ENCODE data around the gene C17orf100. TPM values are rescaled to one million over a fixed set of nuclear protein-coding genes. Genes with fewer than 3 reads are reported as not detected.

C17orf100 gene
- total RNA-seq, 4 donors from 2014 or later, result 0.56 to 0.79 (median 0.63) TPM

GRCh38 chr17:6681671-6682070 is 30.1 kb downstream of the C17orf100 start:
- TF ChIP-seq, protein P1, sequence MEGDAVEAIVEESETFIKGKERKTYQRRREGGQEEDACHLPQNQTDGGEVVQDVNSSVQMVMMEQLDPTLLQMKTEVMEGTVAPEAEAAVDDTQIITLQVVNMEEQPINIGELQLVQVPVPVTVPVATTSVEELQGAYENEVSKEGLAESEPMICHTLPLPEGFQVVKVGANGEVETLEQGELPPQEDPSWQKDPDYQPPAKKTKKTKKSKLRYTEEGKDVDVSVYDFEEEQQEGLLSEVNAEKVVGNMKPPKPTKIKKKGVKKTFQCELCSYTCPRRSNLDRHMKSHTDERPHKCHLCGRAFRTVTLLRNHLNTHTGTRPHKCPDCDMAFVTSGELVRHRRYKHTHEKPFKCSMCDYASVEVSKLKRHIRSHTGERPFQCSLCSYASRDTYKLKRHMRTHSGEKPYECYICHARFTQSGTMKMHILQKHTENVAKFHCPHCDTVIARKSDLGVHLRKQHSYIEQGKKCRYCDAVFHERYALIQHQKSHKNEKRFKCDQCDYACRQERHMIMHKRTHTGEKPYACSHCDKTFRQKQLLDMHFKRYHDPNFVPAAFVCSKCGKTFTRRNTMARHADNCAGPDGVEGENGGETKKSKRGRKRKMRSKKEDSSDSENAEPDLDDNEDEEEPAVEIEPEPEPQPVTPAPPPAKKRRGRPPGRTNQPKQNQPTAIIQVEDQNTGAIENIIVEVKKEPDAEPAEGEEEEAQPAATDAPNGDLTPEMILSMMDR (IDR thresholded peaks at IDR 0.05), result no peak
- ATAC-seq (ENCODE audit: low FRiP score) (no peak), DNase-seq (ENCODE audit: low spot score) (no peak)

DNA sequence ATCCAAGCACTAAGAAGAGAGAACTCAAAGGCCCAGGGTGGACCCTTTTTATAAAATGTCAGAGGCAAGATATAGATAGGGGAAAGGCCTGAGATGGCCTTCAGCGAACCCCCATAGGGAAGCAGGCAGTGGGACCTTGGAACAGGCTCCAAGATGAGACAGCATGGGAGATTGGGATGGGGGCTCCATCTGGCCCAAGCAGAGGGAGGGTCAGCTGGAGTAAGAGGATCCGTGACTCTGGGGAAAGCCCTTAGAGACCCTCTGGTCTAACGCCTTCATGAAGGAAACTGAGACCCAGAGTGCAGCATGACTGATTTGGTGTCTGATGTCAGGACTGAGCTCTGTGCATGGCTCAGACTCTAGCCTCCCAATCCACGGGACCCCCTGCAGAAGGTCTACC is 30.8 kb downstream of the C17orf100 start:
- DNase-seq (ENCODE audit: low spot score) (no peak), ATAC-seq (ENCODE audit: low FRiP score) (no peak)
- TF ChIP-seq, protein P1 (IDR thresholded peaks at IDR 0.05), result no peak

DNA sequence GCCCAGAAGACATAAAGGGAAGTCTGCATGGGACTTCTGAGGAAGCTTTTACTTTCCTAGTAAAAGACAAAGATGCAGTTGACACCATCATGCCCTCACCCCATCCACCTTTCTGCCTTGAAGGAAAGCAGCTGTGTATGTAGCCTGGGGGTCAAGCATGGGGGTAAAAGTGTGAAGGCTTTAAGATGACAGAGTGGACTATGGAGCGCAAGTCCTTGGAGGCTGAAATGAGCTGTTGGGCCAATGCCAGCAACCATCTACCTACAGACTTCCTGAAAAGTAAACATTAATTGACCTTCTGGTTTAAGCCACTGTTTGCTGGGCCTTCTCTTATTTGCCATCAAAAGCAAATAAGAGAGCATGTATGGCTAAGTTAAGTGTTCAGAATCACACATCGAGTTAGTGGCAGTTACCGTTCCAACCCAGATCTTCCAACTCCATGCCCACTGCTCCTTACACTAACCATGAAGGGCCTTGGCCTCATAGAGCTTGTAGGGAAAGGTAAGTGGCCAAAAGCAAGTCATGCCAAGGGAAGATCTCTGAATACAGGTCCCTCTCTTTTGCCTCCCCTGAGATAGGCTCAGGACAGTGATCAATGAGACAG is 31.6 kb downstream of the C17orf100 start:
- TF ChIP-seq, protein P1 (IDR thresholded peaks at IDR 0.05), result no peak
- no peak for DNase-seq (ENCODE audit: low spot score)
- ATAC-seq (ENCODE audit: low FRiP score), result no peak

- TF ChIP-seq, protein P1 (IDR thresholded peaks at IDR 0.05), result no peak
- DNase-seq (ENCODE audit: low spot score) (no peak), ATAC-seq (ENCODE audit: low FRiP score) (no peak)
Observed at GRCh38 chr17:6683730-6684459, 32.3 kb downstream of the C17orf100 start.

DNA sequence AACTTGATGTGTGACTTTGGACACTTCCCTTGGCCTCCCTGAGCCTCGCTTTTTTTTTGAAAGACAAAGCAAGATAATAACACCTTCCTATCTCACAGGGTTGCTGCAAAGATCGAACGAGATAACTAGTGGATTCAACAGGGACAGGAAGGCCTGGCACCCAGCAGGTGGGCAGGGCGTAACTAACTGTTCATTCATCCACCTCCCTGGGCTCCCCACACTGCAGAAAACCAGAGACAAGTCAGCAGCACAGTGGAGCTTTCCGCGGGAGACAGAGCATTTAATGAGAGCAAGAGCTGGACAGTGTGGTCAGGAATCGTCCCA is 32.9 kb downstream of the C17orf100 start:
- TF ChIP-seq, protein P1 (IDR thresholded peaks at IDR 0.05), result no peak
- ATAC-seq (ENCODE audit: low FRiP score) (no peak), DNase-seq (ENCODE audit: low spot score) (no peak)

- no peak for DNase-seq (ENCODE audit: low spot score)
- ATAC-seq (ENCODE audit: low FRiP score), result no peak
- TF ChIP-seq, protein P1 (IDR thresholded peaks at IDR 0.05), result no peak
Observed at GRCh38 chr17:6684881-6685767, 33.6 kb downstream of the C17orf100 start.

Data from omental fat pad (tissue), 4 donors.